ENCODE measurements around the gene RNLS.
A peak's percentile ranks its signal among the peaks of the same experiment; 100 is the strongest.
"Not testable (repeated sequence)": the region's sequence is repeated elsewhere in the genome, so short reads cannot be mapped to it uniquely, and the experiment has no call there.

Gene RNLS

DNA sequence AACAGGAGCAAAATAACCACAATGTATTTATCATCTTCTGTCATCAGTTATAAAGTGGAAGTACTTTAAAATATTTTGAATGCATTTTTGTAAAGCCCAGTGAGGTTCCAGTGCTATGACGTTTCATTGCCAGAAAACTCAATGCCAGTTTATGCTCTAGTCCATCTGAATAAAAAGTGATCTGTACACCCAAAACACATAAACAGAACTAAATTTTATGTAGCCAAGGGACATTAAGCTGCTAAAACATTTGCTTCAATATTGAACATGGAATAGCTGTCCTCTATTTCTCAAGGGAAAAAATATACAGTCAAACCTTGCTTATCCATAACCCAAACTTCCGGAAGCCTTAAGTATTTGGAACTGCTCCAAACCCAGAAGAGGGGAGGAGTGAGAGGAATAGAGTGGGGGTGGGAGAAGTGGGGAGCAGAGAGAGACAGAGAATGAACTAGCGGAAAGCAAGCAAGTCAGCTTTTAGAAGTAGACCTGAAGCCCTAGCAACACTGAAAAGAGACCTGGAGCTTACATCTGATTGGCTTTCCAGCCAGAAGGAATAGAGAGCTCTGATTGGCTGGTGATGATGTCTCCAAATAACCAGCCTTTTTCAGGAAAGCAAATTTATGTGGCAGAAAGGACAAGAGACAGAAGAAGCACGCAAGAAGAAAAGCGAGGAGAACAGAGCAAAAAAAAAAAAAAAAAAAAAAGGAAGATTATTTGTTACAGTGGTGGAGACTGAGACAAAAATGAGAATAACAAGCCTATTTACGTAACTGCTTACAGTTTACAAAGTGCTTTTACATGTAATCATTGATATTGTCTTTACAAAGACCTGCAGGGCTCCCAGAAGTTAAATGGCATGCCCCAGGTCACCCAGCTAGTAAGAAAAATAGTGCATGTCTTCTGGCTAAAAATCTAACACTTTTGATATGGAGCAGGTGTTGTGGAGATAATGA, 196.0 kb downstream of the RNLS start:
- peak; percentile 73 for DNase-seq (ENCODE audit: low spot score)

DNA sequence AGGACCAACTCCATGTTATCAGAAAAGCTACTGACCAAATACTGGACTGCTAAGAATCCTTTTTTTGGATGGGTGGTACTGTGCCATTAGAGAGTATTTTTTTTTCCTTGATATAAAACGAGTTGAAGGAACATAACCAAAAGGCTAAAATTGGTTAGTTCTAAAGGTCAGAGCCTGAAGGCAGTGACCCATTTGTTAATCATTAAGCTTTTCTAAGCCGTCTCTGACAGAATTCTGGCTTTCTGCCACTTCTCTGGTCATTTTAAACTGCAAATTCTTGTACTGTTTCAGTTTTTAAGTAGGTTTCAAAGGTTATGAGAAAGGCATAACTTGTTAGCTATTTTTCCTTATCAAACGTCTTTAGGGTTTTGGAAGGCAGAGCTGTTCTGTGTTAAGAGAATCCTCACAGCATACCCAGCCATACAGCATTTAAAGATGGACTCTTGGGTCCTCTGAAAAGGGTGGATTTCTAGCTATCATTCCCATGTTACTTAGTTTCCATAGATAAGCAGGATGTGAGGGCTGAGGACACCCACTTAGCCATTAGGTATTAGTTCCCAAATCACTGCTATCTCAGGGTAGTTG, 196.8 kb downstream of the RNLS start:
- DNase-seq (ENCODE audit: low spot score): no peak

- DNase-seq (ENCODE audit: low spot score): no peak
Observed at GRCh38 chr10:88385601-88386203, 197.4 kb downstream of the RNLS start.

DNA sequence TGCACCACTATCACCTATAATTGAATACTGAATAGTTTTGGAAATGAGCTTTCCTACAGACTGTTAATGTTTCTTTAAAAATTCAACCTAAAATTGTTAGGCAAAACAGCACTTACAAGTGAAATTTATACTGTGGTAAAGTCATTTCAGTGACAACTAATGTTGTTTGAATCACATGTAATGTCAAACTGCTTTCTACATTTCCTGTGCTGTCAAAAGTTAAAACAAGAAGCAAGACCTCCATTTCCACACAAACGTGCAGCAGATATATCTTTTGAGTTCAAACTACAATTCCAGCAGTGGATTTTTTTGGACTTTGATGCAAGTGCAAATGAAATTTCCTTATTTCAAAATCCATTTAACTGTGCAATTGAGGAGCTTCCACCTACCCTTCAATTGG, 199.8 kb downstream of the RNLS start:
- DNase-seq (ENCODE audit: low spot score): no peak

GRCh38 chr10:88382699-88383098, 200.4 kb downstream of the RNLS start:
- DNase-seq (ENCODE audit: low spot score): no peak

GRCh38 chr10:88379575-88379974, 203.5 kb downstream of the RNLS start:
- peak; percentile 16 for DNase-seq (ENCODE audit: low spot score)

DNA sequence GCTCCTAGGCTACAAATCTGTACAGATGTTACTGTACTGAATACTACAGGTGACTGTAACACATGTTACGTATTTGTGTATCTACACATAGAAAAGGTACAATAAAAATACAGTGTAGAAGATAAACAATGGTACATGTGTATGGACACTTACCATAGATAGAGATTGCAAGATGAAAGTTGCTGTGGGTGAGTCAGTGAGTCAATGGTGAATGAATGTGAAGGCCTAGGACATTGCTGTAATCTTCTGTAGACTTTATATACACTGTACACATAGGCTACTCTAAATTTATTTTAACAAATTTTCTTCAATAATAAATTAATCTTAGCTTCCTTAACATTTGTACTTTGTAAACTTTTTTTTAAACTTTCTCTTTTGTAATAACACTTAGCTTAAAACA, 205.6 kb downstream of the RNLS start:
- no peak for DNase-seq (ENCODE audit: low spot score)

DNA sequence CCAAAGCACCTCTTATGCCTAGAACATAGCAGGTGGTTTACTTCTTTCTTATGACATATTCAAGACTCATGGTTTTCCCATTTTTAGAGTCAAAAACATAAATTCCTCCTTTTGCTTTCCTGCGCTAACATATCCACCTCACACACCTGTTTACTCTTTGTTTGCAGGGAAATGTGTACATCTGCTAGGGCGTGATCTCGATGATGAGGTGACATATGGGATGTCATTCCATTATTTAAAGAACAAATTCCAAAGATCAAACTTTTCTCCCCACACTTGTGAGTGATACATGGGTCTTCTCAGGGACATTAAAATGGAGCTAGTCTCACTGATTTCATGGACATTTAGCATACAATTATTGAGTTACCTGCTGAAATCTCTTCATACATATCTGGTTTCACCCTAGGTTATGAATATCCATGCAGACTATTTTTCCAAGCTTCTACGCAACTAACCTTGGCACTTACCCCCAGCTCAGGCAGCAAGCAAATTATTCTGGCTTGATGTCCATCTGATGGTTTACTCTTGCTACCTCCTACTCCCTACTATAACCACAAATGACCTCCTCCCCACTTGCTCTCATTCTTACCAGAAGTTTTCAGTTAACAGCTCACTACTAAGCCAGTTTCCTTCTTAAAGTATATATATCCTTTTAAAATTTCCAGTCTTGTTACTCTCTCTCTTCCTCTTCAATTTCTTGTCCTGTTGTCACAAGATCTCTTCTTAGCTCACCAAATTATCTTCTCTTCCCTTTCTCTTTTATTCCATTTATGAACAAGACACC, 208.5 kb downstream of the RNLS start:
- DNase-seq (ENCODE audit: low spot score): no peak

DNA sequence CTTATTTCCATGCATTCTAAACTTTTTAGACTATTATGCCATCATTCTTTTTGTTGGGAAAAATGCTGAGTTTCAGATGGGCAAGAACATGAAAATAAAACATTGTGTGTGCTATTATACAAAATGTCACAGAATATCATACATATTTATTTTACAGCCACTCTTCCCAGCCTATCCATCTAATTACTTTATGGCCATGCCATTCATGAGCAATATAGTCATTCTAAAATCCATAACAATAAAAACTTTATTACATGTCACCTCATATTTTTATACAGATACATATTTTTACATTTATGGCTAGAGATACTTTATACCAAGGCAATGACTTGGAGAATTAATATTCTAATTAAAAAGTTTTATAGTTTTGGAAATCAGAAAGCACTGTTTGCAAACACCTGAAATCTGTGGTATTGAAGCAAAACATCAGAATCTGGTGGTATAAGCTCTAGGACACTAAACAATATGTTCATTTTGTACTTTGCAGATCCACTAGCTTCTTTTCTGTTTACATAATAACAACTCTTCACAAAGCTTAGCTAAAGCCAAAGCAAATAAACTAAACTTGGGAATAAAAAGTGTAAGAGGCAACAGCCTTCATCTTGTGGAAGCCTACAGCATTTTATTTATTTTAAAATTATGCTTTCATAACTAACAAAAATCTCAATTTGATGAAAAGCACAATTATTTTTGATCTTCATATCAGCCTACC, 210.1 kb downstream of the RNLS start:
- DNase-seq (ENCODE audit: low spot score): no peak

- no peak for DNase-seq (ENCODE audit: low spot score)
Observed at GRCh38 chr10:88372051-88372715, 210.9 kb downstream of the RNLS start.

GRCh38 chr10:88370713-88371112, 212.4 kb downstream of the RNLS start:
- DNase-seq (ENCODE audit: low spot score): no peak

- no peak for DNase-seq (ENCODE audit: low spot score)
Observed at GRCh38 chr10:88366772-88367171, 216.3 kb downstream of the RNLS start.

- no peak for DNase-seq (ENCODE audit: low spot score)
Observed at GRCh38 chr10:88361995-88362807, 220.9 kb downstream of the RNLS start.

DNA sequence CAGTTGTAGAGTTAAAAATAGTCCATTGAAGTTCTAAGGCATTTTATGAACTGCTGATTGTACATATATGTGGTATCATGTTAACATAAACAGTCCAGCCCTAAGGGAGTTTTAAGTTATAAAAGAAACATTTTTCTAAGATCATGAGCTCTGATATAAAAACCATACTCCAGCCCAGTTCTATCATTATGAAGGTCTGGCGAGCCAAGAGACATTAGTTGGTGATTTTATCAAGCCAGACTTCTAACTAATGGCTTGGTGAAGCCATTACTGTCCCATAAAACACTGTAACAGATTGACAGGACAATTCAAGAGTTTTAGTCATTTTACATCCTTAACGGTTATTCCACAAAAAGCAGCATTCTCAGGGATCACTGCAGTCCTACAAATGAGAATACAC, 221.6 kb downstream of the RNLS start:
- no peak for DNase-seq (ENCODE audit: low spot score)

GRCh38 chr10:88355750-88356149, 227.4 kb downstream of the RNLS start:
- DNase-seq (ENCODE audit: low spot score): not testable (repeated sequence)

DNA sequence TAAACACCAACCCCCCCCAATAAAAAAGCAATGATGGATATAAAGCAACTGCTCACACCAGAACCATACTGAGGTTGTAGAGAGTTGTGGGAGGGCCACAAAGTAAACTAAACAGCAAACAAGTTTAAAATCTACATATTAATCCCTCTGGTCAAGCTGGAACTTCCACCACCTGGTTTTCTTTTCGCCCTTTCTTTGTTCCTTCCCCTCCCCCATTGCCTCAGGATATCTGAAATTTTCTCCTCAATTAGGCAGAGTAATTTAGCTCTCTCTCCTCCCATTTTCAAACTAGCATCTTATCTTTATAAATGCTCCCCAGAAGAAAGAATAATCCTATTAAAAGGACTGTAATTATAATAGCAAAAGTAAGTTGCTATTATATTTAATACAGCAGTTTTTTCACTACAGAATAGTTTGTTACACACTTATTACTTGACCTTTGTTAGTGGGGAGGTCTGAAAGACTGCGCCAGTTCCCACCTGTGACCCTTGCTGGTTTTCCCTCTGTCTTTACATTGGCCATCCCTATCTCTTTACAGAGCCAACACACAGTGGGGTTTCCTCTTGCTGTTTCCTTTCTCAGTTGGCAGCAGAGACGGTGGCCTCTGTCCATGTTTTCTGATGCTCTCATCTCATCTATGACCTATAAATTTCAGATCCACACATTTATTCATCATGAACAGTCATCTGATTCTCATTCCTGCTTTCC, 235.4 kb downstream of the RNLS start:
- DNase-seq (ENCODE audit: low spot score): no peak

DNA sequence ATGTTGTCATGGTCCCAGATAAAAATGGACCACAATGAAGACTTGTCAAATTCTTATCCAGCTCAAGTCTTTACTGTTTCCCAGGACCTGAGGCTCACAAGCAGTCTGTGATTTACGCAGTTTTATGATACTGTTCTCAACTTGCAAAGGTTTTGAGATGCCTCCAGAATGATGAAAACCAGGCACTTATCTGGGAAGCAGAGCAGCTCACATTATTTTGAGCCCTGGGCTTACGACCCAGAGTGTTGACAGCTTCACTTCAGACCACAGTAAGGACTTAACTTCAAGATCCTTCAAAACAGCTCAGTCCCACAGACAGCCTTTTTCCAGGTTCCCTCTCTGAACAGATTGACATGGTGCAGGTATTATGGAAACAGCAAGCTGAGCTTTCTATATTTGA, 236.1 kb downstream of the RNLS start:
- DNase-seq (ENCODE audit: low spot score): no peak

- no peak for DNase-seq (ENCODE audit: low spot score)
Observed at GRCh38 chr10:88346144-88346977, 236.8 kb downstream of the RNLS start.
